DMS 273 (cell line): ENCODE data around the gene CRIP3.
"Not testable (repeated sequence)": the region's sequence is repeated elsewhere in the genome, so short reads cannot be mapped to it uniquely, and the experiment has no call there.

Experiments used
- DNase-seq: peaks from one replicate; lab custom pipeline; 2025; ENCODE audit not compliant: unreplicated experiment; lab: John Stamatoyannopoulos, UW

Gene CRIP3

GRCh38 chr6:43308101-43308989, at the start of gene CRIP3:
TSS of gene CRIP3 (minus strand) at chr6:43308826. CDS start at chr6:43308792, 34 bp downstream.
- DNase-seq, result peak; percentile 63

- peak; percentile 28 for DNase-seq
These were observed 47.4 kb upstream of the CRIP3 start for GRCh38 chr6:43355862-43356590.

- DNase-seq, result not testable (repeated sequence)
These were observed 43.3 kb upstream of the CRIP3 start for GRCh38 chr6:43351951-43352350.

GRCh38 chr6:43347444-43347843, 38.8 kb upstream of the CRIP3 start:
- DNase-seq, result no peak

GRCh38 chr6:43347021-43347420, 38.4 kb upstream of the CRIP3 start:
- no peak for DNase-seq

GRCh38 chr6:43346243-43346642, 37.6 kb upstream of the CRIP3 start:
- not testable (repeated sequence) for DNase-seq

- no peak for DNase-seq
These were observed 30.5 kb upstream of the CRIP3 start for GRCh38 chr6:43339168-43339567.

GRCh38 chr6:43338243-43338642, 29.6 kb upstream of the CRIP3 start:
- no peak for DNase-seq

- no peak for DNase-seq
These were observed 27.8 kb upstream of the CRIP3 start for GRCh38 chr6:43336382-43336781.

GRCh38 chr6:43335469-43335868, 26.8 kb upstream of the CRIP3 start:
- no peak for DNase-seq

GRCh38 chr6:43334466-43335095, 26.0 kb upstream of the CRIP3 start:
- peak; percentile 85 for DNase-seq

GRCh38 chr6:43331891-43332290, 23.3 kb upstream of the CRIP3 start:
- DNase-seq, result no peak

- DNase-seq, result no peak
These were observed 22.8 kb upstream of the CRIP3 start for GRCh38 chr6:43331470-43331869.

GRCh38 chr6:43328528-43328927, 19.9 kb upstream of the CRIP3 start:
- DNase-seq, result no peak

- no peak for DNase-seq
These were observed 17.2 kb upstream of the CRIP3 start for GRCh38 chr6:43325876-43326275.

GRCh38 chr6:43318011-43318410, 9.4 kb upstream of the CRIP3 start:
- DNase-seq, result no peak

- no peak for DNase-seq
These were observed 5.2 kb upstream of the CRIP3 start for GRCh38 chr6:43313813-43314212.

GRCh38 chr6:43311666-43312065, 3.0 kb upstream of the CRIP3 start:
- DNase-seq, result no peak

- DNase-seq, result no peak
These were observed 2.0 kb upstream of the CRIP3 start for GRCh38 chr6:43310624-43311023.

GRCh38 chr6:43310134-43310533, 1.5 kb upstream of the CRIP3 start:
- no peak for DNase-seq

GRCh38 chr6:43308990-43309477, 408 bp upstream of the CRIP3 start:
- DNase-seq, result no peak
